ENCODE results near the gene TGFBR2. TPM values are rescaled to one million over a fixed set of nuclear protein-coding genes. Genes with fewer than 3 reads are reported as not detected.

Gene TGFBR2
- polyA plus RNA-seq, 1 donor (not counting 4 experiments of a cell fraction or from before 2014, with no cell fraction given) = 303 TPM

- FAIRE-seq = no peak
- peaks cover 27% of the 10 kb centered on the region for H3K79me2 ChIP-seq (ENCODE audit: control insufficient read depth, insufficient read depth, low read length)
- no peak overlapping the region for H3K9ac ChIP-seq (ENCODE audit: control insufficient read depth, extremely low read depth, insufficient read depth, low read length)
- no peak for DNase-seq (ENCODE audit: low read depth, low spot score)
- H3K36me3 ChIP-seq (ENCODE audit: control insufficient read depth in 2 of 2, extremely low read depth in 1 of 2, insufficient read depth in 2 of 2, low read length in 2 of 2) = peaks cover 34 to 66% of the 10 kb centered on the region in 2 experiments
- no peaks in the 10 kb centered on the region for H3K27me3 ChIP-seq (ENCODE audit: control insufficient read depth, extremely low read depth, insufficient read depth, low read length)
- dilution Hi-C loops (cut with MboI; ENCODE audit: extremely low pct_ligation_motif_present, low sequenced_read_pairs) = no loop called here
- H3K9me1 ChIP-seq (ENCODE audit: control insufficient read depth, extremely low read depth, insufficient read depth, low read length) = no peaks in the 10 kb centered on the region
- H3K4me1 ChIP-seq (ENCODE audit: control insufficient read depth, extremely low read depth, insufficient read depth, low read length) = peaks cover 25% of the 10 kb centered on the region
- no peak for TF ChIP-seq EZH2 (IDR thresholded peaks at IDR 0.05; ENCODE audit: low read length)
- no peak for TF ChIP-seq CTCF (optimal IDR thresholded peaks at IDR 0.05 in 1 of 3, IDR thresholded peaks at IDR 0.05 in 1 of 3, conservative IDR thresholded peaks at IDR 0.05 in 1 of 3; ENCODE audit: extremely low read depth in 1 of 3, insufficient read depth in 2 of 3, low read length in 3 of 3)
- H4K20me1 ChIP-seq (ENCODE audit: control insufficient read depth, extremely low read depth, insufficient read depth, low read length) = peaks cover 6% of the 10 kb centered on the region
- no peak overlapping the region for H3K4me2 ChIP-seq (ENCODE audit: control insufficient read depth, extremely low read depth, insufficient read depth, low read depth, low read length)
- H3K4me3 ChIP-seq (ENCODE audit: control insufficient read depth in 2 of 3, extremely low read depth in 1 of 3, insufficient read depth in 2 of 3, low read depth in 1 of 3, low read length in 3 of 3) = no peak overlapping the region
- no peak overlapping the region for H3K27ac ChIP-seq (ENCODE audit: control insufficient read depth, insufficient read depth, low read length)
- no peaks in the 10 kb centered on the region for H3K9me3 ChIP-seq (ENCODE audit: control insufficient read depth, low read depth, low read length)
- no peak overlapping the region for H2AFZ ChIP-seq (ENCODE audit: control insufficient read depth, low read length)
Observed at GRCh38 chr3:30690199-30690598, 83.8 kb downstream of the TGFBR2 start.

- Histone ChIP-seq H3K27me3 (ENCODE audit: control insufficient read depth, extremely low read depth, insufficient read depth, low read length) (no peaks in the 10 kb centered on the region), H3K79me2 (ENCODE audit: control insufficient read depth, insufficient read depth, low read length) (peaks cover 17% of the 10 kb centered on the region), H3K36me3 (ENCODE audit: control insufficient read depth in 2 of 2, extremely low read depth in 1 of 2, insufficient read depth in 2 of 2, low read length in 2 of 2) (peaks cover 38 to 67% of the 10 kb centered on the region in 2 experiments), H3K4me1 (ENCODE audit: control insufficient read depth, extremely low read depth, insufficient read depth, low read length) (peaks cover 25% of the 10 kb centered on the region), H3K4me3 (ENCODE audit: control insufficient read depth in 2 of 3, extremely low read depth in 1 of 3, insufficient read depth in 2 of 3, low read depth in 1 of 3, low read length in 3 of 3) (no peak overlapping the region), H2AFZ (ENCODE audit: control insufficient read depth, low read length) (no peak overlapping the region), H3K4me2 (ENCODE audit: control insufficient read depth, extremely low read depth, insufficient read depth, low read depth, low read length) (no peak overlapping the region), H3K9me1 (ENCODE audit: control insufficient read depth, extremely low read depth, insufficient read depth, low read length) (no peaks in the 10 kb centered on the region), H4K20me1 (ENCODE audit: control insufficient read depth, extremely low read depth, insufficient read depth, low read length) (peaks cover 6% of the 10 kb centered on the region), H3K9ac (ENCODE audit: control insufficient read depth, extremely low read depth, insufficient read depth, low read length) (no peak overlapping the region), H3K27ac (ENCODE audit: control insufficient read depth, insufficient read depth, low read length) (no peak overlapping the region), H3K9me3 (ENCODE audit: control insufficient read depth, low read depth, low read length) (no peaks in the 10 kb centered on the region)
- TF ChIP-seq EZH2 (IDR thresholded peaks at IDR 0.05; ENCODE audit: low read length) (no peak), CTCF (optimal IDR thresholded peaks at IDR 0.05 in 1 of 3, IDR thresholded peaks at IDR 0.05 in 1 of 3, conservative IDR thresholded peaks at IDR 0.05 in 1 of 3; ENCODE audit: extremely low read depth in 1 of 3, insufficient read depth in 2 of 3, low read length in 3 of 3) (no peak)
- dilution Hi-C loops (cut with MboI; ENCODE audit: extremely low pct_ligation_motif_present, low sequenced_read_pairs) = no loop called here
- FAIRE-seq (no peak), DNase-seq (ENCODE audit: low read depth, low spot score) (no peak)
Observed at GRCh38 chr3:30691249-30691880, 85.0 kb downstream of the TGFBR2 start.

All from keratinocyte (primary cell).